Panc1 (cell line): ENCODE measurements around the gene FAM187B.

Experiments used
- POLR2AphosphoS5 ChIP-seq: IDR thresholded peaks from 2 replicates; pipeline ENCODE4 v1.6.1; 2012; ENCODE audit warnings: mild to moderate bottlenecking, low read depth, low read length, moderate library complexity
- TCF7L2 ChIP-seq: IDR thresholded peaks from 2 replicates; pipeline ENCODE4 v1.6.1; 2011; ENCODE audit warnings: mild to moderate bottlenecking, low read depth, low read length, inconsistent platforms
- TF ChIP-seq, protein P1 (sequence below): fragments of 450-650 bp; IDR thresholded peaks from 2 replicates; pipeline ENCODE4 v1.5.1; 2017; ENCODE audit warnings: mild to moderate bottlenecking
- TF ChIP-seq, protein P2 (sequence below), 2 experiments: IDR thresholded peaks; 2 replicates each; pipeline ENCODE4 v1.6.1; 2011 to 2012; ENCODE audit warnings: low read depth in 2 of 2, control low read depth in 1 of 2, low read length in 1 of 2, mild to moderate bottlenecking in 1 of 2, moderate library complexity in 1 of 2; ENCODE audit not compliant: insufficient read depth in 1 of 2

DNA sequence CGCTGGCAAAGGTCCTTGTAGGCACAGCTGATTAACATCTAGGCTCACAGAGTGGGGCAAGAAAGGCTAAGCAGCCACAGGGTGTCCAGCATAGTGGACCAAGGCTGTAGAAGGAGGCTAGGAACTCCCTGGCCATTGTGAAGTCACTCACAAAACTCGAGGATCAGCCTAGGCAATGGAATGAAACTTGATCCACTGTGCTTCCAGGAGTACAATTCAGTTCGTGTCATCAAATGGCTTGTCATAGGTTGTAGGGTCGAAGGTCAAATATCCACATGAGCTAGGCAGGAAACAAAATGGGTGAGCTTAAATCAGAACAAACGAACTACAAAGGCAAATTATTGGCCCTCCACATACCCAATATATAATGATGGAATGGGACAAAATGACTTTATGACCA lies 4.4 kb upstream of the FAM187B start:
- TF ChIP-seq, protein P1, sequence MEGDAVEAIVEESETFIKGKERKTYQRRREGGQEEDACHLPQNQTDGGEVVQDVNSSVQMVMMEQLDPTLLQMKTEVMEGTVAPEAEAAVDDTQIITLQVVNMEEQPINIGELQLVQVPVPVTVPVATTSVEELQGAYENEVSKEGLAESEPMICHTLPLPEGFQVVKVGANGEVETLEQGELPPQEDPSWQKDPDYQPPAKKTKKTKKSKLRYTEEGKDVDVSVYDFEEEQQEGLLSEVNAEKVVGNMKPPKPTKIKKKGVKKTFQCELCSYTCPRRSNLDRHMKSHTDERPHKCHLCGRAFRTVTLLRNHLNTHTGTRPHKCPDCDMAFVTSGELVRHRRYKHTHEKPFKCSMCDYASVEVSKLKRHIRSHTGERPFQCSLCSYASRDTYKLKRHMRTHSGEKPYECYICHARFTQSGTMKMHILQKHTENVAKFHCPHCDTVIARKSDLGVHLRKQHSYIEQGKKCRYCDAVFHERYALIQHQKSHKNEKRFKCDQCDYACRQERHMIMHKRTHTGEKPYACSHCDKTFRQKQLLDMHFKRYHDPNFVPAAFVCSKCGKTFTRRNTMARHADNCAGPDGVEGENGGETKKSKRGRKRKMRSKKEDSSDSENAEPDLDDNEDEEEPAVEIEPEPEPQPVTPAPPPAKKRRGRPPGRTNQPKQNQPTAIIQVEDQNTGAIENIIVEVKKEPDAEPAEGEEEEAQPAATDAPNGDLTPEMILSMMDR: no peak
- TF ChIP-seq TCF7L2: no peak
- no peak for TF ChIP-seq POLR2AphosphoS5
- TF ChIP-seq, protein P2, sequence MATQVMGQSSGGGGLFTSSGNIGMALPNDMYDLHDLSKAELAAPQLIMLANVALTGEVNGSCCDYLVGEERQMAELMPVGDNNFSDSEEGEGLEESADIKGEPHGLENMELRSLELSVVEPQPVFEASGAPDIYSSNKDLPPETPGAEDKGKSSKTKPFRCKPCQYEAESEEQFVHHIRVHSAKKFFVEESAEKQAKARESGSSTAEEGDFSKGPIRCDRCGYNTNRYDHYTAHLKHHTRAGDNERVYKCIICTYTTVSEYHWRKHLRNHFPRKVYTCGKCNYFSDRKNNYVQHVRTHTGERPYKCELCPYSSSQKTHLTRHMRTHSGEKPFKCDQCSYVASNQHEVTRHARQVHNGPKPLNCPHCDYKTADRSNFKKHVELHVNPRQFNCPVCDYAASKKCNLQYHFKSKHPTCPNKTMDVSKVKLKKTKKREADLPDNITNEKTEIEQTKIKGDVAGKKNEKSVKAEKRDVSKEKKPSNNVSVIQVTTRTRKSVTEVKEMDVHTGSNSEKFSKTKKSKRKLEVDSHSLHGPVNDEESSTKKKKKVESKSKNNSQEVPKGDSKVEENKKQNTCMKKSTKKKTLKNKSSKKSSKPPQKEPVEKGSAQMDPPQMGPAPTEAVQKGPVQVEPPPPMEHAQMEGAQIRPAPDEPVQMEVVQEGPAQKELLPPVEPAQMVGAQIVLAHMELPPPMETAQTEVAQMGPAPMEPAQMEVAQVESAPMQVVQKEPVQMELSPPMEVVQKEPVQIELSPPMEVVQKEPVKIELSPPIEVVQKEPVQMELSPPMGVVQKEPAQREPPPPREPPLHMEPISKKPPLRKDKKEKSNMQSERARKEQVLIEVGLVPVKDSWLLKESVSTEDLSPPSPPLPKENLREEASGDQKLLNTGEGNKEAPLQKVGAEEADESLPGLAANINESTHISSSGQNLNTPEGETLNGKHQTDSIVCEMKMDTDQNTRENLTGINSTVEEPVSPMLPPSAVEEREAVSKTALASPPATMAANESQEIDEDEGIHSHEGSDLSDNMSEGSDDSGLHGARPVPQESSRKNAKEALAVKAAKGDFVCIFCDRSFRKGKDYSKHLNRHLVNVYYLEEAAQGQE (IDR thresholded peaks at IDR 0.05; ENCODE audit: insufficient read depth in 1 of 2, low read depth in 2 of 2, low read length in 1 of 2): no peak
